GM18526 (cell line): Measurements from ENCODE around the gene B4GALT7.

ENCODE experiments used
- POLR2A ChIP-seq: IDR thresholded peaks from 3 replicates; pipeline ENCODE4 v1.6.1; 2011; ENCODE audit not compliant: insufficient read length; ENCODE audit errors: extremely low read depth

B4GALT7 gene

GRCh38 chr5:177599731-177600507, at the start of gene B4GALT7:
Gene B4GALT7 (plus strand): TSS chr5:177600132. CDS start chr5:177600211, 79 bp downstream.
- peak; percentile 93 for TF ChIP-seq POLR2A

- no peak for TF ChIP-seq POLR2A
Measured at GRCh38 chr5:177552839-177553455, 47.0 kb upstream of the B4GALT7 start.

DNA sequence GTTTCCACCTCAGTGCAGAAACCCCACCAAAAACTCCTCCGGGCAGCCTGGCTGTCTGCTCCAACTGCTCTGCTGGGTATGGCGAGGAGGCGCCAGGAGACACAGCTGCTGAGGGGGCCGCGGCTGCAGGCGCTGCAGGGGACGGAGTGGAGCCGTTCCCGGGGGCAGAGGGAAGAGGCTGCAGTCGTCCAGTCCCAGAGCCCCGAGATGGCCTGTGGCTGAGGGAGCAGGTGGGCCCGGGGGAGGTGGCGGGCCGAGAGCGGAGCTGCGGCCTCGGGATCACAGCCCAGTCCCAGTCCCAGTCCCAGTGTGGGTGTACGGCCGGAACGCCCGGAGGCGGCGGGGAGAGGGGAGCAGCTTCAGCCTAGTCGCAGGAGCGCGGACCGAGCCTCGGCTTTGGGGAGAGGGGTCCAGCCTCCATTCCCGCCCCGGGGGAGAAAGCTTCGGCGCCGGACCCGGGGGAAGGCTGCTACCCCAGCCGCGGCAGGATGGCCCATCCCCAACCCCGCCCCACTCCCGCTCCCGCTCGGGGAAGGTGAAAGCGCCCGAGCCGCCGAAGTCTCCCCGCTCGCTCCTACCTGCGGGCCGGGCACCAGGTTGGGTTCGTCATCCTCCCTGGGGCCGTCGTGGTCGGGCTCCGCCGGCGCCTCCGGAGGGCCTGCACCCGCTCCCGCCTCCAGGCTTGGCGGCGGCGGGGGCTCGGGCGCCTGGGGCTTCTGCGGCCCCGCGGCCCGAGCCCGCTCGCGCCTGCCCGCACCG, 46.1 kb upstream of the B4GALT7 start:
- no peak for TF ChIP-seq POLR2A

GRCh38 chr5:177554474-177555111, 45.3 kb upstream of the B4GALT7 start, which contains the start of gene FAM193B:
Gene FAM193B (minus strand): TSS chr5:177554563. CDS start chr5:177554458, 105 bp downstream.
- TF ChIP-seq POLR2A, result peak; percentile 51

- no peak for TF ChIP-seq POLR2A
Measured at GRCh38 chr5:177555228-177555627, 44.7 kb upstream of the B4GALT7 start.

DNA sequence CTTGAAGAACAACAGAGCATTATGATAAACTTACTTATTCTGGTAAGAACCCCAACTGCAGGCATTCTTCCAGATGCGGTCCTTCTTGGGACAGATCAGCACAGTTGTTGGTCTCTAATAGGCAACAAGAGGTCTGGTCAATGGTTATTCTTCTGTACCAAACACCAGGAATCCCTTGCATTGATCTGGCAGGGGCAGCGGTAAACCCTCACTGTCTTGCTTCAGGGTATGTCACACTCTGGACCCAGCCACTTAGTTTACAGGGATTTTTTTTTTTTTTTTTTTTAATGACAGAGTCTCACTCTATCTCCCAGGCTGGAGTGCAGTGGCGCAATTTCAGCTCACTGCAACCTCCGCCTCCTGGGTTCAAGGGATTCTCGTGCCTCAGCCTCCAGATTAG, 44.3 kb upstream of the B4GALT7 start:
- TF ChIP-seq POLR2A, result no peak

DNA sequence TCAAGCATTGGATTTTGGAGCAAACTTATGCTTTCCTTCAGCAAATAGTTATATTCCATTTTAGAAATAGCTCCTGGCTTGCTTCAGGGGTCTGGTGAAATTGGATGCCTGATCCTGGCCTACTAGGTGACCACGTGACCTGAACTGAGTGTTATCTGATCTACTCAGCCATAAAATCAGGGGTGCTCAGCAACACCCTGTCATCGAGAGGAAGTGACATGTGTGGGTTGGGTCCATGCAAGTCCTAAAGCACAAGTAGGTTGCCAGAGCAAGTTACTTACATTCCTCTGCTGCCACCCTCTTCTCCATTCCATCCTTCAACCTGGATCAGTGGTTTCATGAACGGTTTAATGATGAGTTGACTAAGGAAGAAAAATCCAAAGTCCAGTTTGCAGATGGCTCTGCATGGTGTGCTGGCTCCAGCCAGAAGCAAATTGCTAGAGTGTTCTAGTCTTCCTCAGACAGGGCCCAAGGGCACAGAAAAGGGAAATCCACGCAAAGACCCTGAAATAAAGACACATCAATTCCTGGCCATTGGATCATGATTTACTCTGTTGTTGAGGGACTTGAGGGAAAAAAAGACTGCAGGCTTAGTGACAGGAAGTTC, 42.8 kb upstream of the B4GALT7 start:
- no peak for TF ChIP-seq POLR2A

DNA sequence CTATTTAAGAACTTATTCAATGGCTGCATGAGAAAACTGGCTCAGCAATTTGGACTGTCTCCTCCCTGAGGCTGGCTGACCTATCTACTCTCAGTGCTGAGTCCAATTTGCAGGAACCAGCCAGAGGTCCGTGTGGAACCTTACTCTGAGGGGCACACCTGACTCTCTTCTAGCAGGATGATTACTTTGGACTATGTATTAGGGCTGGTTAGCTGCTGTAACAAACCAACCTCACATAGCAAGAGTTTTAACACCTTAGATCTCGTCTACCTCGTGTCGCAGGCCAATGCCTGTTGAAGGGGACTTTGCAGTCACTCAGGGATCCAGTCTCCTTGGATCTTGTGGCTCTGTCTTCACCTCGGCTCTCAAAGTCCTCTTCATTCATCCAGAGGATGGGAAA, 42.1 kb upstream of the B4GALT7 start:
- no peak for TF ChIP-seq POLR2A

DNA sequence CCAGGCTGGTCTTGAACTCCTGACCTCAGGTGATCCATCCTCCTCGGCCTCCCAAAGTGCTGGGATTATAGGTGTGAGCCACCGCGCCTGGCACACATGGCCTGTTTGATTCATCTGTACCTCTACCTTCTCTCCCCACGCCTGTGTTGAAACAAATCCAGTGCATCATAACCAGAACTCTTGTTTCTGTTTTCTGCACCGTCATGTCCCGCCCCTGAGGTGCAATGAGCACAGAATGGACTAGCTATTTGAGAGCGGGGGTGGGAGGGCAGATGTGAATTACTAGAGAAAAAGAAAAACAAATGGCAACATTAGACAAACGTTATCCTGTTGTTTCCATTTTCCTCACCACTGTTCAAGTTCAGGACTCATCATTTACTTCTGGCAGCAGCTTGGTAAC, 34.9 kb upstream of the B4GALT7 start:
- no peak for TF ChIP-seq POLR2A

GRCh38 chr5:177568326-177568725, 31.6 kb upstream of the B4GALT7 start:
- TF ChIP-seq POLR2A, result no peak

DNA sequence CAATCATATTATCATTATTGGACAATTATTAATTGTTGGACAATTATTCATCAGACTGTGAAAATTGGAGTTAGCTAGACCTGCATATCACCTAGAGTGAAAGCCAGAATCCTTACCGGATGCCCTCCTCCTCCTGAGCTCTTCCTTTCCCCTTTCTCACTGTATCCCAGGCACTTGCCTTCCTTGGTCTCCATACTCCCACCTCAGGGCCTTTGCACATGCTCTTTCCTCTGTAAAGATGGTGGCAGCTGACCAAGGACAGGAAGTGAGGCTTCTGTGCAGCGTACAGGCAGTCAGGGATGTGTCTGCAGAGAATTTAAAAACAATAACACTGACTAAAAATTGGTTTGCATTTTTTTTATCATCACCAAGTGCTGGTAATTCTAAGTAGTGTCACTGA, 30.0 kb upstream of the B4GALT7 start:
- TF ChIP-seq POLR2A, result no peak

GRCh38 chr5:177575488-177575887, 24.4 kb upstream of the B4GALT7 start:
- no peak for TF ChIP-seq POLR2A

- TF ChIP-seq POLR2A, result no peak
Measured at GRCh38 chr5:177576169-177576568, 23.8 kb upstream of the B4GALT7 start.

DNA sequence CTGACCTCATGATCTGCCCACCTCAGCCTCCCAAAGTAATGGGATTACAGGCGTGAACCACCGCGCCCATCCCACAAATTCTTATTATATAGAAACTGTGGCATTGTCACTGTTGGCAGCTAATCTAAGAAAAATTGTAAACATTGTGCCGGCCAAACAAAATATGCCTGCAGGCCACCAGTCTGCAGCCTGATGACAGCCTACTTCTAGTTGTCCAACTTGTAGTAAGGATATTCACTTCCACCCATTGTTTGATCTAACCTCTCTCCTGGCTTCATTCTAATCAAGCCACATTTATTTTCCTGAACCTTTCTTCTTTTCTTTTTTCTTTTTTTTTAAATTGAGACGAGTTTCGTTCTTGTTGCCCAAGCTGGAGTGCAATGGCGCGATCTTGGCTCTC, 21.6 kb upstream of the B4GALT7 start:
- no peak for TF ChIP-seq POLR2A

- TF ChIP-seq POLR2A, result no peak
Measured at GRCh38 chr5:177588413-177588909, 11.5 kb upstream of the B4GALT7 start.

DNA sequence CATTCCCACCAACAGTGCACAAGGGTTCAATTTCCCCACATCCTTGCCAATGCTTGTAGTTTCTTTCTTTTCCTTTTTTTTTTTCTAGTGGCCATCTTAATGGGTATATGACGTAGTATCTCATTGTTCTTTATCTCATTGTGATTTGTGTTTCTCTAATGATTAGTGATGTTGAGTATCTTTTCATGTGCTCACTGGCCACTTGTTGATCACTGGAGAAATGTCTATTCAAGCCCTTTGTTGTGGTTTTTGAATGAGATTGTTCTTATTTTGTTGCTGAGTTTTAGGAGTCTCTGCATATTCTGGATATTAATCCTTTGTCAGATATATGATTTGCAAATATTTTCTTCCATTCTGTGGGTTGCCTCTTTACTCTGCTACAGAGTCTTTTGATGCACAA, 9.5 kb upstream of the B4GALT7 start:
- no peak for TF ChIP-seq POLR2A

DNA sequence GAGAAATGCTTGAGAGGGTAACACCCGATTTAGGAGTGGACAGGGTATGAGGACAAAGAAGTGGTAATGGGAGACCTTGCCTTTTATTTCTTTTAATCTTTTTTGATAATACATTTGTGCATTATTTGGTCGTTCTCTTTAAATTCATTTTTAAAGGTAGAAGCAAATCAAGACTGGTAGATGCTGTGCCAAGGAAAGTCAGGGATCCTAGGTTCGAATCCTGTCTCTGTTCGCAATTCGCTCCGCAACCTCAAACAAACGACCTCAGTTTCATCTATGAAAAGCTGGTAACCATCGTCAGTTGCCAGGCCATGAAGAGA, 8.3 kb upstream of the B4GALT7 start:
- no peak for TF ChIP-seq POLR2A
